Chondrocyte (in vitro differentiated cells): ENCODE data around the gene ADGRF4. TPM values are rescaled to one million over a fixed set of nuclear protein-coding genes. Genes with fewer than 3 reads are reported as not detected.

ENCODE experiments used
- DNase-seq: peaks from one replicate; pipeline ENCODE4 v3.0.0; 2021; ENCODE audit warnings: mixed read lengths, low spot score
- H3K27ac Mint-ChIP-seq: one replicate; pipeline ENCODE4 v1.8.0; 2021; ENCODE audit warnings: mild to moderate bottlenecking, moderate library complexity, mixed read lengths; ENCODE audit not compliant: unreplicated experiment
- H3K27me3 Mint-ChIP-seq: 2 replicates; pipeline ENCODE4 v1.8.0; 2021; ENCODE audit warnings: low read depth, mixed read lengths
- H3K36me3 Mint-ChIP-seq: 2 replicates; pipeline ENCODE4 v1.8.0; 2021; ENCODE audit warnings: low read depth, mixed read lengths
- H3K4me1 Mint-ChIP-seq: 2 replicates; pipeline ENCODE4 v1.8.0; 2021; ENCODE audit warnings: low read depth, mild to moderate bottlenecking, mixed read lengths
- H3K4me3 Mint-ChIP-seq: one replicate; pipeline ENCODE4 v1.8.0; 2021; ENCODE audit warnings: mild to moderate bottlenecking, moderate library complexity, mixed read lengths; ENCODE audit not compliant: unreplicated experiment
- H3K9me3 Mint-ChIP-seq: 2 replicates; pipeline ENCODE4 v1.8.0; 2021; ENCODE audit warnings: low read depth, mixed read lengths
- total RNA-seq: library from RNA; stranded (reverse); gene quantifications from 3 replicates; pipeline ENCODE4 v1.2.1, GENCODE V29; 2021
- TF ChIP-seq, protein P1 (sequence below): fragments of 200-600 bp; sonication (generic); IDR thresholded peaks from 2 replicates; pipeline ENCODE4 v1.5.0; 2021; ENCODE audit warnings: antibody characterized with exemption, mild to moderate bottlenecking, moderate library complexity

Gene ADGRF4
- total RNA-seq, 1 donor from 2014 or later: not detected

DNA sequence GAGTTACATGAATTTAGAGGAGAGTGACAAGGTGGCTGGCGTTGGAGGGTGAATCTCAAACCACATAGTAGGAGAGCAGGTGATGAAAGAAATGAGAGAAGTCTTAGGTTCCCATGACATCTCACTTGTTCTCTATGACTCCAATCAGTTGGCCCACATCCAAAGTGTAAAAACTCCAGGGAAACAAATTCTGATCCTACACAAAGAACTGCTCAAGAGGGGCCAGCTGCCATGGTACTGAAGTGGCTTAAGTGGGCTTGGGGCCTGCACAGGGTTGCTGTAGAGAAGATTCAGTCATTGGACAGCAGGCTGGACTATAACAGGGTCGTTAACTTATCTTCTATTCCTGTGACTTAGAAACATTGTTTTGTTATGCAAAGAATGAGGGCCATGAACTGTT, 7.6 kb upstream of the ADGRF4 start:
- no peak overlapping the region for H3K4me3 Mint-ChIP-seq
- DNase-seq: no peak
- no peak overlapping the region for H3K27ac Mint-ChIP-seq
- H3K36me3 Mint-ChIP-seq: no peaks in the 10 kb centered on the region
- H3K27me3 Mint-ChIP-seq: peaks cover 2% of the 10 kb centered on the region
- H3K4me1 Mint-ChIP-seq: no peaks in the 10 kb centered on the region
- TF ChIP-seq, protein P1, sequence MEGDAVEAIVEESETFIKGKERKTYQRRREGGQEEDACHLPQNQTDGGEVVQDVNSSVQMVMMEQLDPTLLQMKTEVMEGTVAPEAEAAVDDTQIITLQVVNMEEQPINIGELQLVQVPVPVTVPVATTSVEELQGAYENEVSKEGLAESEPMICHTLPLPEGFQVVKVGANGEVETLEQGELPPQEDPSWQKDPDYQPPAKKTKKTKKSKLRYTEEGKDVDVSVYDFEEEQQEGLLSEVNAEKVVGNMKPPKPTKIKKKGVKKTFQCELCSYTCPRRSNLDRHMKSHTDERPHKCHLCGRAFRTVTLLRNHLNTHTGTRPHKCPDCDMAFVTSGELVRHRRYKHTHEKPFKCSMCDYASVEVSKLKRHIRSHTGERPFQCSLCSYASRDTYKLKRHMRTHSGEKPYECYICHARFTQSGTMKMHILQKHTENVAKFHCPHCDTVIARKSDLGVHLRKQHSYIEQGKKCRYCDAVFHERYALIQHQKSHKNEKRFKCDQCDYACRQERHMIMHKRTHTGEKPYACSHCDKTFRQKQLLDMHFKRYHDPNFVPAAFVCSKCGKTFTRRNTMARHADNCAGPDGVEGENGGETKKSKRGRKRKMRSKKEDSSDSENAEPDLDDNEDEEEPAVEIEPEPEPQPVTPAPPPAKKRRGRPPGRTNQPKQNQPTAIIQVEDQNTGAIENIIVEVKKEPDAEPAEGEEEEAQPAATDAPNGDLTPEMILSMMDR: no peak
- H3K9me3 Mint-ChIP-seq: no peaks in the 10 kb centered on the region

DNA sequence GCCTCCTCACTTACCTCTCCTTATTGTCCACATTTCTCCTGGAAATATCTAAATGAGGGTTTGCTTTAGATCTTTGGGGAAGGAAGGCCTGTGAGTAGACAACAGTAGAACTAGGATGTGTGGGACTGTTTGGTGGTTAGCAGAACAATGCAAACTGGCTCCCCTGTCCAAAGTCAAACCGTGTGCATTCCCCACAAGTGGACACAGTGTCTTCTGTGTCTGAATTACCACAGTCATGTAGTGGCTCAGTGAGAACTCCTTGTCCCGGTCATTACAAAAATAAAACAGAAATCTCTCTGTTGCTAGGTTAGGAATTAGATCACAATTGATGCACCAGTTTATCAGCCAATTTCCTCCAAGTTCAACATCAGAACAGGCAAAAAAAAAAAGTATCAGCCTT, 455 bp upstream of the ADGRF4 start:
- DNase-seq: no peak
- no peak overlapping the region for H3K27ac Mint-ChIP-seq
- peaks cover 6% of the 10 kb centered on the region for H3K4me1 Mint-ChIP-seq
- H3K9me3 Mint-ChIP-seq: no peaks in the 10 kb centered on the region
- TF ChIP-seq, protein P1: no peak
- no peak overlapping the region for H3K4me3 Mint-ChIP-seq
- H3K36me3 Mint-ChIP-seq: no peaks in the 10 kb centered on the region
- H3K27me3 Mint-ChIP-seq: peaks cover 2% of the 10 kb centered on the region

DNA sequence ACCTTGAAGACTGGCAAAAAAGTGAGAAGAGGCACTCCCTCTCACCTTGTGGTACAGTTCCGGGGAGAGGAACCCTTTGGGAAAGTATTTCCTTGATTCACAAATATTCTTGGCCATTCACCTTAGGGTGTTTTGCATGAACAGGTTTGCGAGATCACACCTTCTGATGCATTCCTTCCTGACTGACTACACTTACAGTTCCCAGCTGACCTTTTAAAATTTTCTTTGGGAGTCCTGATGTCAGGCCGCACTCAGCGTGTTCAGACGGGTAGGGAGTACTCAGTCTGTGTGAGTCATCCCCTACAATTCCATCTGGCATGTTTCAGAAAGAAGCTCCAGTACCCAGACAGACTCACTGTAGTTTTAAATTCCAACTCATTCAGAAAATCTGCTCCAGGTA, 1.7 kb downstream of the ADGRF4 start:
- Mint-ChIP-seq H3K27ac (no peak overlapping the region), H3K4me3 (no peak overlapping the region)

DNA sequence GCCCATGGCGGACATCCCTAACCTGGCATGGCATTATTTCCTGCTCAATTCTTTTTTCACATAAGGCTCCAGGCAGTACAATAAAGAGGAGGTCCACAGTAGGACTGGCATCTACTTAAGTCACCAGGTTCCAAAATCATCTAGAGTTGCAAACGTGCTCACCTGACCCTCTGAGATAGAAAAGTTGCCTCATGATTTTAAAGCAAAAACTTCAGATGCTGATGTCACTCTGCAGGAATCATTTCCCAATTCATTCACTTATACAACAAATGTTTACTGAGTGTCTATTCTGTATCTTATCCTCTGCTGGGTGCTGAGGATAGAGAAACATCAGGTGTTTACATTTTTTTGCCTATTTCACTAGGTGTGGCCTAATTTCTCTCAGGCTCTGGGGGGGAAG, 2.2 kb downstream of the ADGRF4 start:
- no peak for DNase-seq
- Mint-ChIP-seq H3K27ac (no peak overlapping the region), H3K27me3 (no peaks in the 10 kb centered on the region), H3K36me3 (no peaks in the 10 kb centered on the region), H3K9me3 (no peaks in the 10 kb centered on the region), H3K4me3 (no peak overlapping the region), H3K4me1 (peaks cover 6% of the 10 kb centered on the region)
- TF ChIP-seq, protein P1: no peak

More for the DNA sequence above, 1.7 kb downstream of the ADGRF4 start:
- Mint-ChIP-seq H3K4me1 (peaks cover 6% of the 10 kb centered on the region), H3K9me3 (no peaks in the 10 kb centered on the region), H3K36me3 (no peaks in the 10 kb centered on the region), H3K27me3 (no peaks in the 10 kb centered on the region)
- TF ChIP-seq, protein P1: no peak
- no peak for DNase-seq

DNA sequence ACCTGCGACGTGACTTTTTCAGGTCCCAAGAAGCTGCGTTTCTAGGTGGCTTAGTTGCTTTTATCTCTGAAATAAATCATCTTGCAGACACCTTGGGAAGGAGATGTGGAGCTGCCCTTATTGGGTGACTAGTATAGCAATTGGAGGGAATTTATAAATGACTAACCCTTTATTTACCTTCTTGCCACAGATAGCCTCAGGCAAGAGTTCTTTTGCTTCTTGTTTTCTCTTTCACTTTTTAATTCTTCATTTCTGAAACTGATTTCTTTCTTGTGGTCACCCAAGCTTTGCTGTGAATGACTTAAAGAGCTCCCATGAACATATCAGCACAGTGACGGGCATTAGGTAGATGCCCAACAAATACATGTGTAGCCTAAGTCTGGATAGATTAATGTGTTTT, 3.0 kb downstream of the ADGRF4 start:
- DNase-seq: no peak
- Mint-ChIP-seq H3K4me1 (peaks cover 6% of the 10 kb centered on the region), H3K9me3 (no peaks in the 10 kb centered on the region), H3K27me3 (no peaks in the 10 kb centered on the region), H3K36me3 (no peaks in the 10 kb centered on the region), H3K27ac (no peak overlapping the region), H3K4me3 (no peak overlapping the region)
- TF ChIP-seq, protein P1: no peak
